Retinal pigment epithelial cell (primary cell): ENCODE results near the gene HMGB1.

ENCODE experiments used
- DNase-seq: peaks from one replicate; pipeline ENCODE4 v3.0.0-alpha.2; 2010; ENCODE audit warnings: low read depth
- H3K4me3 ChIP-seq: 2 replicates; pipeline ENCODE4 v1.5.1; 2011; ENCODE audit warnings: mild to moderate bottlenecking, low read length, control low read depth, moderate library complexity
- TF ChIP-seq, protein P1 (sequence below): conservative IDR thresholded peaks from 2 replicates; pipeline ENCODE4 v1.5.1; 2011; ENCODE audit warnings: low read depth, low read length, control low read depth, inconsistent platforms

The HMGB1 gene

DNA sequence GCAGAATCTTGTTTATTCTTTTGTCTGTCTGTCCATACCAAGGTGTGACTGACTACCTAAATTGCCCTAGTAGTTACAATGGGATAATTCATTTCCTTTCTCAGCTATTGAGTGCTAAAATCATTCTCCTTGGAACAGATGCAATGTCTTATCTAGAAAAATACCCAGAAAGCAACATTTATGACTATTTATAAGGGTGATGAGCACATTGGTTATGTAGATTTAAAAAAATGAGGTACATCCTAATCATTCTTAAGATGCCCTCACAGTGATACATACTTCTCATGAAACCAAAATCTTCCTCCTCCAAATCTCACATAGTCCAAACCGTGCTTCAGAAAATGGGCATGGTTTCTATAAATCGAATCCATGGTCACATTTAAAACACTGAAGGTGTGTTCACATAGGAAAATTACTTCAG is 55.0 kb downstream of the HMGB1 start:
- no peak overlapping the region for H3K4me3 ChIP-seq
- TF ChIP-seq, protein P1, sequence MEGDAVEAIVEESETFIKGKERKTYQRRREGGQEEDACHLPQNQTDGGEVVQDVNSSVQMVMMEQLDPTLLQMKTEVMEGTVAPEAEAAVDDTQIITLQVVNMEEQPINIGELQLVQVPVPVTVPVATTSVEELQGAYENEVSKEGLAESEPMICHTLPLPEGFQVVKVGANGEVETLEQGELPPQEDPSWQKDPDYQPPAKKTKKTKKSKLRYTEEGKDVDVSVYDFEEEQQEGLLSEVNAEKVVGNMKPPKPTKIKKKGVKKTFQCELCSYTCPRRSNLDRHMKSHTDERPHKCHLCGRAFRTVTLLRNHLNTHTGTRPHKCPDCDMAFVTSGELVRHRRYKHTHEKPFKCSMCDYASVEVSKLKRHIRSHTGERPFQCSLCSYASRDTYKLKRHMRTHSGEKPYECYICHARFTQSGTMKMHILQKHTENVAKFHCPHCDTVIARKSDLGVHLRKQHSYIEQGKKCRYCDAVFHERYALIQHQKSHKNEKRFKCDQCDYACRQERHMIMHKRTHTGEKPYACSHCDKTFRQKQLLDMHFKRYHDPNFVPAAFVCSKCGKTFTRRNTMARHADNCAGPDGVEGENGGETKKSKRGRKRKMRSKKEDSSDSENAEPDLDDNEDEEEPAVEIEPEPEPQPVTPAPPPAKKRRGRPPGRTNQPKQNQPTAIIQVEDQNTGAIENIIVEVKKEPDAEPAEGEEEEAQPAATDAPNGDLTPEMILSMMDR = no peak
- no peak for DNase-seq

DNA sequence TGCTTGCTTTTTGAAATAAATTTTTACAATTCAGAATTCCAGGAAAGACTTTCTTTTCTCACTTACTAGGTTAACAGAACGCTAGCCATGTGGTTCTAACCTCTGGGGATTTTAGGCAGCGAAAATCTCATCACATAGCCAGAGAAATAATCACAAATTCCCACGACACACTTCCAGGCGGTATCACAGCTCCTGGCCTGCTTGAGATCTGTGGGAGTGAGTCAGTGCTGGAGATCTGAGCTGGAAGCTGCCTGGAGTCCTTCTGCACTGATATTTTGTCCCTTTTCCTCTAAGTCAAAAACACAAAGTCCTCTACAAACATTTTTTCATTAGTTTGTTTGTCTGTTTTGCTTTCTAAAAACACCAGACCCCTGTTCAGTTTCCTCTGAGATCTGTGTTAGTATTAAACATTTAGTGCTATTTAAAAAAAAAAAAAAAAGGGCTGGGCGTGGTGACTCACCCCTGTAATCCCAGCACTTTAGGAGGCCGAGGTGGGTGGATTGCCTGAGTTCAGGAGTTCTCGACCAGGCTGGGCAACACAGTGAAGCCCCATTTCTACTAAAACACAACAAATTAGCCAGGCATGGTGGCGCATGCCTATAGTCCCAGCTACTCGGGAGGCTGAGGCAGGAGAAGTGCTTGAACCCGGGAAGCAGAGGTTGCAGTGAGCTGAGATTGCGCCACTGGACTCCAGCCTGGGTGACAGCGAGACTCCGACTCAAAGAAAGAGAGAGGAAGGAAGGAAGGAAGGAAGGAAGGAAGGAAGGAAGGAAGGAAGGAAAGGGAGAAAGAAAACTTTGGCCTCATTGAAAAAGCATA is 55.6 kb downstream of the HMGB1 start:
- H3K4me3 ChIP-seq = no peak overlapping the region
- TF ChIP-seq, protein P1 = no peak
- DNase-seq = peak; percentile 38

DNA sequence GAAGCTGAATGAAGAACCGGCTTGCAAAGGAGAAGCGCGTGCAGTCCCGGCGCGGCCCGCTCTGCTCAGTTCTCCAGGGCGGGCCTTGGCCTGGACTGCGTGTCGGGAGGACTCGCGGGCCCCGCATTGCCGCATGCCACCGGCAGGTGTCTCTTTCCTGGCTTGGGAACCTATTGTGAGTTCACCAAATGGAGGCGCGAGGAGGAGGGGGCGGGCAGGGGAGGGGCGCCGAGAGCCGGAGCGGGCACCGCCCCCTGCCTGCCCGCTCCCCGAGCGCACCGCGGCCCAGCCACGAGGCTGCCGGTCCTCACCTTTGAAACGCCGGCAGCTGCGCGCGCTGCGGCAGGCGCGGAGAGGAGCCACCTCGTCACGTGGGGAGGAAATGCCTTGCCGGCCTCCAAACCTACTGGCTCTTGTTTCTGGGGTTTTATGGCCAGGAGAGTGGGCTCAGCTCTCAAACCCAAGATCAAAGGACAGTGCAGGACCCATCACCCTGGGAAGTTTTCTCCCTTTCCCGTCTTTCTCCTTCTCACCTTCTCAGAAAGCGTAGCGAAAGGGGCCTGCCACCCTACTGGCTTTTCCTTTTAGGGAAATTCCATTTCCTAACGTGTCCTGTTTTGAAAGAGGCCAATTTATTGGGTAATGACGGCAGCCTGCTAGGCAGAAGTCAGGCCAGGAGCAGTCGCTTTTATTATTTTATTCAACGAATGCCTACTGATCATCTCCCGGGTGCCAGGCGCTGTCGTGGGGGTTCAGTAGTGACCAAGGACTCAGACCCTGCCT is 57.2 kb downstream of the HMGB1 start:
- TF ChIP-seq, protein P1 = peak; percentile 68
- H3K4me3 ChIP-seq = peak overlapping the region; percentile 28
- peak; percentile 68 for DNase-seq

DNA sequence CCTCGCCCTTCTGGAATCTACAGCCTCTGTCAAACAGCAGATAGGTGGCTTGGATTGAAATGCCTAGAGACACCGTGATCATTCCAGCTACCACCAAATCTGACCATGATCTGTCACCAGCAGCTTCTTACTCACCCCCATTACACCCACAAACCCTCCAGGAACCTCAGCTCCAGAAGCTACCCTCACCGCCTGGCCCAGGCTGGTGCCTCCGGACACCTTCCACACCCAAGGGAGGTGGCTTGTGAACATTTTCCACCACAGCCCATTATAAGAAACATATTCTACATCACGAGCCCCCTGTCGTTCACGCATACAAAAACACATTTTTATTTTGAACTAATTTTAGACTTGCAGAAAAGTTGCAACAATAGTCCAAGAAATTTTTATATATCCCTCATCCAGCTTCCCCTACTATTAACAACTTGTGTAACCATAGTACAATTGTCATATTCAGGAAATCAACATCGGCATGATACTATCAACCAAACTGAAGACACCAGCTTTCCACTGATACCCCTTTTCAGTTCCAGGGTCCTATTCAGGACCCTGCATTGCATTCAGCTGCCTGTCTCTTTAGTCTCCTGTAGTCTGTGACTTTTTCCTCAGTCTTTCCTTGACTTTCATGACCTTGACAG is 58.8 kb downstream of the HMGB1 start:
- no peak for DNase-seq
- TF ChIP-seq, protein P1 = no peak
- no peak overlapping the region for H3K4me3 ChIP-seq
